ENCODE data around the gene MYH15.

The MYH15 gene

DNA sequence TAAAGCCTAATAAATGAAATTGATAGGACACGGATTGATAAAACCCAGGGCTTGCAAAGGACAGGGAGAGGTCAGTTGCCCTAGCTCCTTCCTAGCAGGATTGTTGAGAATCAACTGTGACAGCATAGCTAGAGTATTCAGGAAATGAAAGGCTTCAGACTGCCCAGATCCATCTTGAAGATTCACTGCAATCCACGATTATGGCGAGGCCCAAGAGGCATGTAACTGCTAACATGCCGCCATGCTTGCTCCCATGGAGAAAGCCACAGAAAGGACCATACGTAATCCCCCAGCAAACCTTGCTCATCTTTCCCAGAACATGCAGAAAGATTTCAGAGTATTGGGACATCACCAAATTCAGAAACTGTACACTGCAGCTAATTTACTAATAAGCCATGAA lies 41.3 kb downstream of the MYH15 start:
- DNase-seq = no peak

DNA sequence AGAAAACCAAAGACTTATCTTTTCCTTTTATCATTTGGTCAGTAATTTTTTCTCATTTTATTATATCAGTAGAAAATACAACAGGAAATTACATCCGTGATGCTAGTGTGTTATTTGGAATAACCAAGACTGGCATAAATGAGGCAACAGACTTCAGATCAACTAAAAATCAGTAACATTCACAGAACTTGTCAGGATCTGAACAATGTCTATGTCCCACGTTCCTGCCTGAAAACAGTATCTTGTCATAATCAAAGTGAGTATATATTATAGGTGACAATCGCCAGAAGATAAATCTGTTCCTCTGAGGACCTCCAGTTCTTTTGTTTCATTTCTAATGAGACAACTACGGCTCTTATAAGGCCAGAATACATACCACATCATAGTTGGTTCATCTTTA lies 41.8 kb downstream of the MYH15 start:
- no peak for DNase-seq

GRCh38 chr3:108462899-108463298 lies 47.5 kb downstream of the MYH15 start:
- no peak for DNase-seq

DNA sequence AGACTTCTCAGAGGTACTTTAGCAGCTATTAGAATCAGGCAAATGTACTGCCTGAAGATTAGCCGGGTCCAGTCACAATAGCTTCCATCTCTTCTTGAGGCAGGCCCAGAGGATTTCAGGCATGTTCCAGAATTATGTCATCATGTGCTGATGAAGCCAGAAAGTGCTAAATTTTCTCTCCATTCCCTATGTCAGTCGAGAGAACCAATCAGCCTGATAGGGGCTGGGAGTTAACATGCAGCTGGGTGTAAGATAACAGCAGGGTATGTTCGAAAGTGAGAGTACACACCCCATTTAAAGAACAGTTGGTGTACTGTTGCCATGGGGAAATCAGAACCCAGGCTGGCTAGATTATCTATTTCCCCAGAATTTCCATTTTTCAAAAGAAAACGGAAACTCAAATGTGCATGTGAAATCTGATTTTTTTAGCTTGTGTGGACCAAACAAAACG lies 48.7 kb downstream of the MYH15 start:
- DNase-seq = no peak

DNA sequence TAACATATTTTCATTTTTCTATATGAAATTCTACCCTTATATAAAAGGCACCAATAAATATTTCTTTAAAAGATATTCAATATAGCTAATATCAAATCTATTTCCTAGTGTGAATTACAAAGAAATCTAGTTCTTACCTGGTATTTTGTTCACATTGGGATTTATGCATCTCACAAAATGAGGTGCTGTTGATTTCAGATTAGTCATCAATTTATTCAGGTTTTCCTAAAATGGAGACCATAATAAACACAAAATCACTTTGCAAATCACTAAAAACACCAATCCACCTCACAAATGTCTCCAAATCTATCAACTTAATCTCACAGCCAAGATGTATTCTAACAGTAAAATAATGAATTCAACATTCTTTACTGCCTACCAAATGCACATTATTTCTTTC lies 51.2 kb downstream of the MYH15 start:
- DNase-seq = no peak

- no peak for DNase-seq
Observed at GRCh38 chr3:108455212-108455705, 55.1 kb downstream of the MYH15 start.

- DNase-seq = no peak
Observed at GRCh38 chr3:108453565-108453964, 56.8 kb downstream of the MYH15 start.

- DNase-seq = no peak
Observed at GRCh38 chr3:108450444-108450843, 60.0 kb downstream of the MYH15 start.

GRCh38 chr3:108448593-108448992 lies 61.8 kb downstream of the MYH15 start:
- no peak for DNase-seq

- DNase-seq = no peak
Observed at GRCh38 chr3:108447096-108447847, 63.1 kb downstream of the MYH15 start.

DNA sequence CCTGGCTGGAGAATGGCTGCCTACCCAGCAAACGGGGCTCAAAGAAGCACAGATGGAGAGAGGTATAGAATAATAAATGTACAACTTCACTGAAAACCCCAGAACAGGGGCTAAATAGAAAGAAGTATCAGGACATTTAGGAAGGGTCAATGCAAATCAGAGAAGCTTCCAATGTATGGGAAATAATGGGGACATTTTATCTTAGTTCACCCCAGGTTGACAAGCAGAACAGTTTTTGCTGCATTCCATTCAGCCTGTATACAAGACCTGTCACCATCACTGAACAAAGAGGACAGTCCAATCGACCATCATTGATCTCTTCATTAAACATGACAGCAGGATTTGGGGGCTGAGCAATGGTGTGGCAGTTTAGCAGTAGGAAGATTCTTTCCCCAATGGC lies 68.1 kb downstream of the MYH15 start:
- DNase-seq = no peak

DNA sequence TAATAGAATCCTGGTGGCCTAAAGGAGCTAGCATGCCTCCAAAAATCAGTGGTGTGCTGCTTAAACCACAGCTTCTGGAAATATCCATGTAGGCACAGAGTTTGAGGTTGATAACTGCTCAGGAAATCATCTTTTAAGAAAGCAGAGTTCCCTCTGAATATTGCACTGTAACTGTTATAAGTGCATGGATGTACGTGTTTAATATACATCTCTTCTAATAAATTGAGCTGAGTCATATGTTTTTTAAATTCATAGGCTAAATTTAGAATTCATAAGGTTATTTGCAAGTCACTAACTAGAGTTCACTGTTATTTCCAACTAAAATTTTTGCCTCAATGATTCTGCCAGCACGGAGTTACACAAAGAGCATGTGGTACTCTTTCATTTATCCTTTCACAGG lies 68.9 kb downstream of the MYH15 start:
- no peak for DNase-seq

- DNase-seq = no peak
Observed at GRCh38 chr3:108441071-108441507, 69.3 kb downstream of the MYH15 start.

DNA sequence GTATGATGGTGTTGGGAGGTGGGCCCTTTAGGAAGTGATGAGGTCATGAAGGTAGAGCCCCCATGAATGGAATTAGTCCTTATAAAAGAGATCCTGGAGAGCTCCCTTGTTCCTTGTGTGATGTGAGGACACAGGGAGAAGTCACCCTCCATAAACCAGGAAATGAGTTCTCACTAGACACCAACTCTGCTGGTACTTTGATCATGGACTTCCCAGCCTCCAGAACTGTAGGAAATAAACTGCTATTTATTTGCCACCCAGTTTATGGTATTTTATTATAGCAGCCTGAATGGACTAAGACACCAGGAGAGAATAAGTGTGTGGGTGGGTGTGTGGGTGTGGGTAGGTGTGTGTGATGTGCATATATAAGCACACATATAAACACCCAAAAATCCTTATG lies 71.9 kb downstream of the MYH15 start:
- DNase-seq = no peak

DNA sequence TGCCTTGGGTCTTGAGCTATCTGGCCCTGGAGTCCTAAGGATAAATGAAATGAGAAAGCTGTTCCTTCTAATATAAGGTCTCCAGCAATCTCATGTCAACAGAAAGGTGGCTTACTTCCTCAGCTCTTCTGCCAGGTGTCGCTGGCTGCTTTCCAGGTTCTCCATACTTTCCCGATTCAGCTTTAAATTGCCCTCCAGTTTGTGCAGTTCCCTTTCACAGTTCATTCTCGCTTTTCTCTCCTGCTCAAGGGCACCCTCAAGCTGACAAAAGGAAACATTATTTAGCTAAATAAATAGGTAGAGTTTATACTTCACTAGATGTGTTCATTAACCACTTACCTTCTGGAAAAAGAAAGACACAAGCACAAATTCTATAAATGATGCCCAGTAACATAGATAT lies 73.0 kb downstream of the MYH15 start:
- DNase-seq = no peak

DNA sequence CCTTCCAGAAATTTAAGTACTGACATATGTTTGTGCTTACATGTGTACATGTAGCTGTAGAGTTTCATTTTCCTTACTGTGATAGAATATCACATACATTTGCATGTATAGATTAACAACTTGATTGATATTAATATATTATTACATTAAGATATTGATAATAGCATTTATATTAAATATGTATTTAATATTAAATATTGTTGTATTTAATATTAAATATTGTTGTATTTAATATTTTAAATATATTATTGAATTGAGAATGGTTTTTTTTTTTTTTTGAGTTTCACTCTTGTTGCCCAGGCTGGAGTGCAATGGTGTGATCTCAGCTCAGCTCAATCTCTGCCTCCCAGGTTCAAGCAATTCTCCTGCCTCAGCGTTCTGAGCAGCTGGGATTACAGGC lies 76.5 kb downstream of the MYH15 start:
- no peak for DNase-seq

DNA sequence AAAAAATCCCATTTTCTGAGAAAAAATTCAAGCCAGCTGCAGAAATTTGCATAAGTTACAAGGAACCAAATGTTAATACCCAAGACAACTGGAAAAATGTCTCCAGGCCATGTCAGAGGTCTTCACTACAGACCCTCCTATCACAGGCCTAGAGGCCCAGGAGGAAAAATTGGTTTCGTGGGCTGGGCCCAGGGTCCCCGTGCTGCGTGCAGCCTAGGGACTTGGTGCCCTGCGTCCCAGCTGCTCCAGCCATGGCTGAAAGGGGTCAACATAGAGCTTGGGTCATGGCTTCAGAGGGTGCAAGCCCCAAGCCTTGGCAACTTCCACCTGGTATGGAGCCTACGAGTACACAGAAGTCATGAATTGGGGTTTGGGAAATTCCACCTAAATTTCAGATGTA lies 78.0 kb downstream of the MYH15 start:
- DNase-seq = no peak

GRCh38 chr3:108430540-108430939 lies 79.9 kb downstream of the MYH15 start:
- peak; percentile 17 for DNase-seq

DNA sequence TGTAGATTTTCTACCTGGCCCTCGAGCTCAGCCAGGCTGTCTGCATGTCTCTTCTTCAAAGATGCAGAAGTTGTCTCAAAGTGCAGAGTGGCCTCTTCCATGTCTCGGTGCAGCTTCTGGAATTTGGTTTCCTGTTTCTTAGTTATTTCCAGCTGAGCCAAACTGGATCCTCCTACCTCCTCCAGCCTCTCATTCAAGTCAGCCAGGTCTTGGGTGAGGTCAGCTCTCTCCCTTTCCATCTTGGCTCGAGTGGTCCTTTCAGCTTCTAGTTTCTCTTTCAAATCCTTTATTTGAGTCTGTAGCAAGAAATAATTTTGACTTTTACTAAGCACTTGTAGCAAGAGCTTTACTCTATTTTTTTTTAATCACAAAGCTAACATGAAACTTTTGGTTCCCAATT lies 81.8 kb downstream of the MYH15 start:
- DNase-seq = no peak

- DNase-seq = no peak
Observed at GRCh38 chr3:108420926-108421325, 89.5 kb downstream of the MYH15 start.

DNA sequence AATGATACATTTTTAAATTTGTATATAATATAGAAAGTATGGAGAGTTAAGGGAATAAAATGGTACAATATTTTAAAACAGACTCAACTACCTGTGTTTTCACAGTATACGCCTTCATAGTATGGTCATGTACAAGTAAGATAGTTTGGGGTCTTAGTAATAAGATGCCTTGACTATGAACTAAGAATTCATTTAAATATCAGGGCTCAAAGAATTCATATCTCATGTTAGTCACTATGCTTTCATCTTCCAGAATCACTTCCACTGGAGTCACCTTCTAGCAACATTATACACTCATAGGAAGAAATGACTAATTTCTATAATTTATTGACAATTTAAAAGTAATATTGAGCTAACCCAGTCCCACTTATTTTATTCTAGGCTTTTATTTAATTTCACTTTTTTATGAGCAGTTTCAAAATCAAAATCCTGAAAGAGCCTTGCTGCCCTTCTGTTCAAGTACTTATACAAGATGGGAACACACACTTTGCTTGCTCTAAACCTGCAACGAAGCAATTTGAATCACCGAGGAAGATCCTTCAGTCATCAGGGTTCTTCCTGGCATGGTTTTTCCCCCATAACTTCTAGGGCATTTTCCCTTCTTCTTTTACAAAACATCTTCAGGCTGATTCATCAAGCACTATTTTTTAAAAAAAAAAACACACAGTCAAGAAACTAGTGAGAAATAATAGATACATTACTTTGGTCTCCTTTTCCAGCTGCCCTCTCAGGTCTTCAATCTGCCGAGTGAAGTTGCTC lies 94.1 kb downstream of the MYH15 start:
- peak; percentile 12 for DNase-seq

- no peak for DNase-seq
Observed at GRCh38 chr3:108415661-108416060, 94.7 kb downstream of the MYH15 start.

DNA sequence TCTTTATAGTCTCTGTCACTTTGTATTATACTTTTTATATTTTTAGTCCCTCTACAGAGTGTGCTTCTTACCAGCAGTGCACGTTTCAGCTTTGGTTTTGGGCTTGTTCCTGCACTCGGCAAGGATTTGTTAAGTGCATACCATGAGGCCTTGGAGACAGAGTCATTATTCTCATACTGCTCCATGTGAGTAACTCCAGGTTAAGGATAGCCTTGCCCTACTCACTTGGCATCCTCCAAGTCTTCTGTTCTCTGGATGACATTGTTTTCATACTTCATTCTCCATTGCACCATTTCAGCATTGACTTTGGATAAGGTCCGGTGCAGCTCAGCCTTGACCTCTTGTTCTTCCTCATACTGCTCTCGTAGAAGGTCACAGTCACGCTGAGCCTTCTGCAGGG lies 96.4 kb downstream of the MYH15 start:
- DNase-seq = no peak

DNA sequence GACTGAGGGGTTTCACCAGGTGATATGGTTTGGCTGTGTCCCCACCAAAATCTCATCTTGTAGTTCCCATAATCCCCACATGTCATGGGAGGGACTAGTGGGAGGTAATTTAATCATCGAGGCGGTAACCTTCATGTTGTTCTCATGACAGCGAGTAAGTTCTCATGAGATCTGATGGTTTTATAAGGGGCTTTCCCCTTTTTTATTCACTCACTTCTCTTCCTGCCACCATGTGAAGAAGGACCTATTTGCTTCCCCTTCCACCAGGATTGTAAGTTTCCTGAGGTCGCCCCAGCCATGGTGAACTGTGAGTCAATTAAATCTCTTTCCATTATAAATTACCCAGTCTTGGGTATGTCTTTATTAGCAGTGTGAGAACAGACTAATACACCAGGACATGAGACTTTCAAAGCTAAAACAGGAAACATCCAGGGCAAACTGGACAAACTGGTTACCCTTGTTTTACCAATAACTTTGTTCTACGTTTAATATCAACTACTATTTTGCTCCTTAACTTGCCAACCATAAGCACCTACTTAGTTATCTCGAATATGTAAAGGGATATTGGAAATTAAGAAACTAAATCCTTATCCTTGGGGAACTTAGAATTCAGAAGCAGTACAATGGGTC lies 98.2 kb downstream of the MYH15 start:
- no peak for DNase-seq

Data from activated CD4-positive, alpha-beta T cell treated with anti-CD3 and anti-CD28 coated beads, Interleukin-2, Interleukin-6, amounts not matched to agents 100 ng/mL and 50 ng/mL, durations not matched to agents 16 hours and 8 hours (primary cell).